ENCODE results near the gene GLRA3. TPM values are rescaled to one million over a fixed set of nuclear protein-coding genes. Genes with fewer than 3 reads are reported as not detected.

Gene GLRA3
- total RNA-seq, 2 donors from 2014 or later = not detected

GRCh38 chr4:174764105-174764729 lies 64.8 kb downstream of the GLRA3 start:
- H3K27me3 Mint-ChIP-seq = peaks cover 5% of the 10 kb centered on the region
- no peak overlapping the region for H3K27ac Mint-ChIP-seq
- no peaks in the 10 kb centered on the region for H3K4me1 Mint-ChIP-seq
- H3K9me3 Mint-ChIP-seq = no peaks in the 10 kb centered on the region
- no peaks in the 10 kb centered on the region for H3K36me3 Mint-ChIP-seq (ENCODE audit: low read depth)
- no peak for ATAC-seq (replicated peaks)
- no peak overlapping the region for H3K4me3 Mint-ChIP-seq

- no peak for ATAC-seq (replicated peaks)
- H3K27me3 Mint-ChIP-seq = peaks cover 4% of the 10 kb centered on the region
- H3K9me3 Mint-ChIP-seq = no peaks in the 10 kb centered on the region
- H3K4me1 Mint-ChIP-seq = no peaks in the 10 kb centered on the region
- H3K27ac Mint-ChIP-seq = no peak overlapping the region
- no peak overlapping the region for H3K4me3 Mint-ChIP-seq
- H3K36me3 Mint-ChIP-seq (ENCODE audit: low read depth) = no peaks in the 10 kb centered on the region
Measured at GRCh38 chr4:174763454-174764104, 65.5 kb downstream of the GLRA3 start.

GRCh38 chr4:174761451-174761850 lies 67.6 kb downstream of the GLRA3 start:
- Mint-ChIP-seq H3K4me3 (no peak overlapping the region), H3K27ac (no peak overlapping the region), H3K4me1 (no peaks in the 10 kb centered on the region), H3K27me3 (no peaks in the 10 kb centered on the region), H3K36me3 (ENCODE audit: low read depth) (no peaks in the 10 kb centered on the region), H3K9me3 (no peaks in the 10 kb centered on the region)
- no peak for ATAC-seq (replicated peaks)

GRCh38 chr4:174757736-174758135 lies 71.3 kb downstream of the GLRA3 start:
- Mint-ChIP-seq H3K27me3 (no peaks in the 10 kb centered on the region), H3K27ac (no peak overlapping the region), H3K9me3 (no peaks in the 10 kb centered on the region), H3K4me1 (no peaks in the 10 kb centered on the region), H3K4me3 (no peak overlapping the region), H3K36me3 (ENCODE audit: low read depth) (no peaks in the 10 kb centered on the region)
- ATAC-seq (replicated peaks) = no peak

GRCh38 chr4:174753021-174753420 lies 76.0 kb downstream of the GLRA3 start:
- H3K4me3 Mint-ChIP-seq = no peak overlapping the region
- ATAC-seq (replicated peaks) = no peak
- H3K27me3 Mint-ChIP-seq = no peaks in the 10 kb centered on the region
- H3K9me3 Mint-ChIP-seq = peaks cover 2% of the 10 kb centered on the region
- H3K36me3 Mint-ChIP-seq (ENCODE audit: low read depth) = no peaks in the 10 kb centered on the region
- H3K27ac Mint-ChIP-seq = no peak overlapping the region
- H3K4me1 Mint-ChIP-seq = no peaks in the 10 kb centered on the region

- H3K9me3 Mint-ChIP-seq = peaks cover 4% of the 10 kb centered on the region
- H3K4me1 Mint-ChIP-seq = no peaks in the 10 kb centered on the region
- no peaks in the 10 kb centered on the region for H3K27me3 Mint-ChIP-seq
- ATAC-seq (replicated peaks) = no peak
- H3K36me3 Mint-ChIP-seq (ENCODE audit: low read depth) = no peaks in the 10 kb centered on the region
- no peak overlapping the region for H3K27ac Mint-ChIP-seq
- no peak overlapping the region for H3K4me3 Mint-ChIP-seq
Measured at GRCh38 chr4:174752026-174752425, 77.0 kb downstream of the GLRA3 start.

GRCh38 chr4:174749091-174749490 lies 80.0 kb downstream of the GLRA3 start:
- no peak overlapping the region for H3K4me3 Mint-ChIP-seq
- H3K4me1 Mint-ChIP-seq = no peaks in the 10 kb centered on the region
- H3K27ac Mint-ChIP-seq = no peak overlapping the region
- no peak for ATAC-seq (replicated peaks)
- no peaks in the 10 kb centered on the region for H3K27me3 Mint-ChIP-seq
- no peaks in the 10 kb centered on the region for H3K36me3 Mint-ChIP-seq (ENCODE audit: low read depth)
- peaks cover 4% of the 10 kb centered on the region for H3K9me3 Mint-ChIP-seq

GRCh38 chr4:174746710-174747109 lies 82.3 kb downstream of the GLRA3 start:
- ATAC-seq (replicated peaks) = no peak
- no peaks in the 10 kb centered on the region for H3K36me3 Mint-ChIP-seq (ENCODE audit: low read depth)

GRCh38 chr4:174742561-174742960 lies 86.5 kb downstream of the GLRA3 start:
- Mint-ChIP-seq H3K27ac (no peak overlapping the region), H3K4me3 (no peak overlapping the region), H3K9me3 (no peaks in the 10 kb centered on the region), H3K36me3 (ENCODE audit: low read depth) (no peaks in the 10 kb centered on the region), H3K27me3 (no peaks in the 10 kb centered on the region), H3K4me1 (no peaks in the 10 kb centered on the region)
- ATAC-seq (replicated peaks) = no peak

More at GRCh38 chr4:174746710-174747109, 82.3 kb downstream of the GLRA3 start:
- Mint-ChIP-seq H3K4me1 (no peaks in the 10 kb centered on the region), H3K27ac (no peak overlapping the region), H3K27me3 (no peaks in the 10 kb centered on the region), H3K9me3 (peaks cover 4% of the 10 kb centered on the region), H3K4me3 (no peak overlapping the region)

GRCh38 chr4:174739576-174739975 lies 89.5 kb downstream of the GLRA3 start:
- H3K27ac Mint-ChIP-seq = no peak overlapping the region
- H3K4me3 Mint-ChIP-seq = no peak overlapping the region
- no peak for ATAC-seq (replicated peaks)
- H3K36me3 Mint-ChIP-seq (ENCODE audit: low read depth) = no peaks in the 10 kb centered on the region
- no peaks in the 10 kb centered on the region for H3K27me3 Mint-ChIP-seq
- H3K4me1 Mint-ChIP-seq = no peaks in the 10 kb centered on the region
- no peaks in the 10 kb centered on the region for H3K9me3 Mint-ChIP-seq

GRCh38 chr4:174734181-174734580 lies 94.9 kb downstream of the GLRA3 start:
- Mint-ChIP-seq H3K36me3 (ENCODE audit: low read depth) (no peaks in the 10 kb centered on the region), H3K4me3 (no peak overlapping the region), H3K4me1 (no peaks in the 10 kb centered on the region), H3K27me3 (no peaks in the 10 kb centered on the region), H3K9me3 (no peaks in the 10 kb centered on the region), H3K27ac (no peak overlapping the region)
- ATAC-seq (replicated peaks) = no peak

GRCh38 chr4:174717828-174718227 lies 111.2 kb downstream of the GLRA3 start:
- Mint-ChIP-seq H3K4me1 (no peaks in the 10 kb centered on the region), H3K36me3 (ENCODE audit: low read depth) (no peaks in the 10 kb centered on the region), H3K27me3 (no peaks in the 10 kb centered on the region), H3K27ac (no peak overlapping the region), H3K4me3 (no peak overlapping the region), H3K9me3 (no peaks in the 10 kb centered on the region)
- no peak for ATAC-seq (replicated peaks)

- Mint-ChIP-seq H3K36me3 (ENCODE audit: low read depth) (no peaks in the 10 kb centered on the region), H3K9me3 (no peaks in the 10 kb centered on the region), H3K4me3 (no peak overlapping the region), H3K27me3 (no peaks in the 10 kb centered on the region), H3K27ac (no peak overlapping the region), H3K4me1 (no peaks in the 10 kb centered on the region)
- no peak for ATAC-seq (replicated peaks)
Measured at GRCh38 chr4:174716986-174717770, 111.9 kb downstream of the GLRA3 start.

GRCh38 chr4:174714393-174715211 lies 114.4 kb downstream of the GLRA3 start:
- Mint-ChIP-seq H3K27ac (no peak overlapping the region), H3K27me3 (no peaks in the 10 kb centered on the region), H3K4me1 (no peaks in the 10 kb centered on the region), H3K36me3 (ENCODE audit: low read depth) (no peaks in the 10 kb centered on the region), H3K9me3 (no peaks in the 10 kb centered on the region), H3K4me3 (no peak overlapping the region)
- ATAC-seq (replicated peaks) = no peak
